Hepatocyte (in vitro differentiated cells): ENCODE measurements around the gene SPHK2. TPM values are rescaled to one million over a fixed set of nuclear protein-coding genes. Genes with fewer than 3 reads are reported as not detected.
A peak's percentile ranks its signal among the peaks of the same experiment; 100 is the strongest.

Source experiments
- DNase-seq: peaks from one replicate; pipeline ENCODE4 v3.0.0-alpha.2; 2016; ENCODE audit warnings: low spot score
- H2AFZ ChIP-seq: fragments of 200-600 bp; sonication (generic); 2 replicates; pipeline ENCODE4 v1.6.0; 2016; ENCODE audit warnings: antibody characterized with exemption, mild to moderate bottlenecking
- H3K27ac ChIP-seq: fragments of 200-600 bp; sonication (generic); 2 replicates; pipeline ENCODE4 v1.5.1; 2016; ENCODE audit warnings: mild to moderate bottlenecking
- H3K27me3 ChIP-seq: fragments of 200-600 bp; sonication (generic); 2 replicates; pipeline ENCODE4 v1.6.1; 2016
- H3K36me3 ChIP-seq: fragments of 200-600 bp; sonication (generic); replicated peaks from 2 replicates; pipeline ENCODE4 v1.5.1; 2016; ENCODE audit warnings: low read depth; ENCODE audit not compliant: insufficient read depth
- H3K4me1 ChIP-seq: fragments of 200-600 bp; sonication (generic); 2 replicates; pipeline ENCODE4 v1.5.1; 2016; ENCODE audit warnings: mild to moderate bottlenecking, moderate library complexity; ENCODE audit not compliant: insufficient read depth
- H3K4me2 ChIP-seq: fragments of 200-600 bp; sonication (generic); 2 replicates; pipeline ENCODE4 v1.6.0; 2016
- H3K4me3 ChIP-seq: fragments of 200-600 bp; sonication (generic); 2 replicates; pipeline ENCODE4 v1.5.1; 2016; ENCODE audit warnings: mild to moderate bottlenecking
- H3K79me2 ChIP-seq: fragments of 200-600 bp; sonication (generic); 2 replicates; pipeline ENCODE4 v1.6.0; 2017; ENCODE audit warnings: mild to moderate bottlenecking
- H3K9me2 ChIP-seq: fragments of 200-600 bp; sonication (generic); replicated peaks from 2 replicates; pipeline ENCODE4 v1.6.0; 2017; ENCODE audit warnings: mild to moderate bottlenecking; ENCODE audit not compliant: insufficient read depth
- H3K9me3 ChIP-seq: fragments of 200-600 bp; sonication (generic); 2 replicates; pipeline ENCODE4 v1.5.1; 2016; ENCODE audit warnings: low read depth, mild to moderate bottlenecking
- H4K20me1 ChIP-seq: fragments of 200-600 bp; sonication (generic); 2 replicates; pipeline ENCODE4 v1.6.0; 2016; ENCODE audit warnings: mild to moderate bottlenecking; ENCODE audit not compliant: insufficient read depth, poor library complexity, severe bottlenecking
- CTCF ChIP-seq: fragments of 200-600 bp; sonication (generic); IDR thresholded peaks from 2 replicates; pipeline ENCODE4 v1.5.1; 2016; ENCODE audit warnings: antibody characterized with exemption, mild to moderate bottlenecking; ENCODE audit not compliant: poor library complexity
- EZH2 ChIP-seq: fragments of 200-600 bp; sonication (generic); IDR thresholded peaks from 2 replicates; pipeline ENCODE4 v1.6.1; 2016; ENCODE audit warnings: antibody characterized with exemption, mild to moderate bottlenecking, borderline replicate concordance
- EZH2phosphoT487 ChIP-seq: fragments of 200-600 bp; sonication (generic); IDR thresholded peaks from one replicate; pipeline ENCODE4 v1.6.1; 2018; ENCODE audit warnings: antibody characterized with exemption, mild to moderate bottlenecking, low read depth, moderate library complexity; ENCODE audit not compliant: unreplicated experiment, severe bottlenecking
- WGBS: methylation state at CpG from one replicate; pipeline ENCODE4 v1.1.6; 2016; ENCODE audit warnings: low lambda C conversion rate; ENCODE audit errors: missing lambda C conversion rate; 5-methylcytosine and 5-hydroxymethylcytosine counted together
- polyA plus RNA-seq: library from polyadenylated mRNA; unstranded; fragments of >200 nt; fragmentation: Nextera tagmentation; extraction: Ambion mirVana; gene quantifications from 2 replicates; pipeline ENCODE4 v1.2.1, GENCODE V29; 2016
- total RNA-seq: library from RNA; depleted of rRNA; stranded (reverse); fragments of >200 nt; gene quantifications from 2 replicates; pipeline ENCODE4 v1.2.3, GENCODE V29; 2014

Gene SPHK2
- total and polyA plus RNA-seq, 2 experiments from 2014 or later, result 39.4 to 56.7 TPM

GRCh38 chr19:48637948-48638830, 18.9 kb downstream of the SPHK2 start:
- Histone ChIP-seq H3K9me2 (no peaks in the 10 kb centered on the region), H3K27ac (peak overlapping the region; percentile 96), H3K9me3 (no peaks in the 10 kb centered on the region), H3K79me2 (peaks cover 5% of the 10 kb centered on the region), H3K27me3 (no peaks in the 10 kb centered on the region), H3K4me3 (no peak overlapping the region), H3K4me1 (peaks cover 17% of the 10 kb centered on the region), H3K4me2 (peak overlapping the region; percentile 76), H4K20me1 (no peaks in the 10 kb centered on the region), H2AFZ (peak overlapping the region; percentile 43), H3K36me3 (no peaks in the 10 kb centered on the region)
- 17% methylated on average over 26 of the region's 29 CpGs for WGBS
- TF ChIP-seq CTCF, result peak; percentile 25
- TF ChIP-seq EZH2phosphoT487, result no peak
- peak; percentile 95 for DNase-seq

- H3K9me2 ChIP-seq, result no peaks in the 10 kb centered on the region
- H3K27ac ChIP-seq, result peak overlapping the region; percentile 96
- 81% methylated on average over 16 of the region's 16 CpGs for WGBS
- no peak overlapping the region for H3K4me3 ChIP-seq
- peak; percentile 25 for DNase-seq
- H3K9me3 ChIP-seq, result no peaks in the 10 kb centered on the region
- H2AFZ ChIP-seq, result no peak overlapping the region
- no peaks in the 10 kb centered on the region for H4K20me1 ChIP-seq
- peaks cover 5% of the 10 kb centered on the region for H3K79me2 ChIP-seq
- H3K27me3 ChIP-seq, result no peaks in the 10 kb centered on the region
- no peaks in the 10 kb centered on the region for H3K36me3 ChIP-seq
- peaks cover 11% of the 10 kb centered on the region for H3K4me1 ChIP-seq
- TF ChIP-seq EZH2phosphoT487 (no peak), EZH2 (no peak), CTCF (no peak)
- H3K4me2 ChIP-seq, result peak overlapping the region; percentile 76
These were observed 19.6 kb downstream of the SPHK2 start for GRCh38 chr19:48638831-48639381.

GRCh38 chr19:48639483-48640375, 20.4 kb downstream of the SPHK2 start:
- 71% methylated on average over 32 of the region's 33 CpGs for WGBS
- H3K27ac ChIP-seq, result no peak overlapping the region

More at GRCh38 chr19:48639483-48640375, 20.4 kb downstream of the SPHK2 start:
- H3K79me2 ChIP-seq, result peaks cover 5% of the 10 kb centered on the region
- no peaks in the 10 kb centered on the region for H3K9me3 ChIP-seq
- H3K4me3 ChIP-seq, result no peak overlapping the region
- H3K9me2 ChIP-seq, result no peaks in the 10 kb centered on the region
- DNase-seq, result no peak
- no peak overlapping the region for H2AFZ ChIP-seq
- H4K20me1 ChIP-seq, result no peaks in the 10 kb centered on the region
- peaks cover 10% of the 10 kb centered on the region for H3K4me1 ChIP-seq
- TF ChIP-seq EZH2, result no peak
- no peak for TF ChIP-seq EZH2phosphoT487
- TF ChIP-seq CTCF, result no peak
- peak overlapping the region; percentile 24 for H3K4me2 ChIP-seq
- no peaks in the 10 kb centered on the region for H3K27me3 ChIP-seq
- H3K36me3 ChIP-seq, result no peaks in the 10 kb centered on the region
